Transverse colon (tissue), 4 donors: Measurements from ENCODE around the gene ZFP64. TPM values are rescaled to one million over a fixed set of nuclear protein-coding genes. Genes with fewer than 3 reads are reported as not detected.

Experiments used
- DNase-seq: peaks from one replicate; pipeline ENCODE4 v3.0.0-alpha.2; 2019
- H3K27ac ChIP-seq, 4 donors: fragments of 200-600 bp; sonication (generic); 2 replicates each; pipeline ENCODE4 v1.5.1; 2016 to 2018; ENCODE audit warnings: inconsistent platforms in 4 of 4
- H3K27me3 ChIP-seq: fragments of 200-600 bp; sonication (generic); 2 replicates; pipeline ENCODE4 v1.5.1; 2017; ENCODE audit warnings: inconsistent platforms
- H3K36me3 ChIP-seq, 4 donors: fragments of 200-600 bp; sonication (generic); 2 replicates each; pipeline ENCODE4 v1.5.1; 2017 to 2019; ENCODE audit warnings: inconsistent platforms in 4 of 4
- H3K4me1 ChIP-seq, 4 donors: fragments of 200-600 bp; sonication (generic); 2 replicates each; pipeline ENCODE4 v1.5.1; 2017 to 2020; ENCODE audit warnings: inconsistent platforms in 4 of 4
- H3K4me3 ChIP-seq, 4 donors: fragments of 200-600 bp; sonication (generic); 1 replicate in 1 of 4; 2 replicates in 3 of 4; pipeline versions ENCODE4 v1.5.1 to v1.6.1; 2017 to 2019; ENCODE audit warnings: inconsistent platforms in 4 of 4
- H3K9me3 ChIP-seq, 2 donors: fragments of 200-600 bp; sonication (generic); 2 replicates each; pipeline ENCODE4 v1.5.1; 2017 to 2019; ENCODE audit warnings: inconsistent platforms in 2 of 2
- CTCF ChIP-seq, 5 experiments: fragments of 200-600 bp in 3 of 5; fragments of 450-650 bp in 2 of 5; sonication (generic) in 3 of 5; IDR thresholded peaks; 1 replicate in 2 of 5; 2 replicates in 3 of 5; pipeline ENCODE4 v1.5.1; 2016 to 2017; ENCODE audit warnings: antibody characterized with exemption in 5 of 5, inconsistent platforms in 3 of 5, mild to moderate bottlenecking in 2 of 5, moderate library complexity in 1 of 5
- EP300 ChIP-seq: sonication (generic); formaldehyde crosslinking; IDR thresholded peaks from one replicate; pipeline ENCODE4 v1.6.1; 2017; ENCODE audit warnings: antibody characterized with exemption, low read depth
- POLR2A ChIP-seq: fragments of 450-650 bp; IDR thresholded peaks from one replicate; pipeline ENCODE4 v1.6.1; 2016; ENCODE audit warnings: antibody characterized with exemption, mild to moderate bottlenecking, moderate library complexity
- POLR2AphosphoS5 ChIP-seq, 3 donors: sonication (generic); formaldehyde crosslinking; IDR thresholded peaks; one replicate each; pipeline ENCODE4 v1.6.1; 2016; ENCODE audit warnings: antibody characterized with exemption in 3 of 3
- WGBS, 2 donors: methylation state at CpG; one replicate each; pipeline ENCODE4 v1.1.5; 2018; ENCODE audit warnings: low coverage in 1 of 2; 5-methylcytosine and 5-hydroxymethylcytosine counted together
- in situ Hi-C, 4 donors: fragments of 200-750 bp; cut with MboI; loops; one replicate each; pipeline versions ENCODE4 v1.15.0 to v1.15.1; 2017; ENCODE audit warnings: low sequenced_read_pairs in 3 of 4, low pct_ligation_motif_present in 1 of 4, low pct_unique_long_range_greater_than_20kb in 1 of 4
- intact Hi-C: fragments of 100-400 bp; cut with DNase I; formaldehyde crosslinking; loops from one replicate; pipeline ENCODE4 v1.15.1; 2023; ENCODE audit warnings: low total_unique reads
- total RNA-seq, 4 donors: library from RNA; depleted of rRNA; stranded (reverse); fragments of >200 nt; gene quantifications; one replicate each; pipeline ENCODE4 v1.1.0, GENCODE V29; 2016

The ZFP64 gene
- total RNA-seq, 4 donors from 2014 or later: 18.2 to 88.6 (median 22.7) TPM

GRCh38 chr20:52110456-52110855 lies 81.1 kb downstream of the ZFP64 start:
- DNase-seq: no peak
- H3K27me3 ChIP-seq: peaks cover 13% of the 10 kb centered on the region
- H3K4me3 ChIP-seq: no peak overlapping the region
- 88 to 100% methylated on average over 1 to 6 of the region's 6 CpGs for WGBS, 2 donors
- H3K9me3 ChIP-seq: no peaks in the 10 kb centered on the region
- intact Hi-C loops: no loop called here
- in situ Hi-C loops: loop anchor here in 1 of 4 donors (25.0 kb wide), 1 partner anchor 277 kb away; no protein-coding TSS in a partner anchor
- no peaks in the 10 kb centered on the region for H3K36me3 ChIP-seq
- TF ChIP-seq CTCF (IDR thresholded peaks at IDR 0.05): no peak
- no peak for TF ChIP-seq POLR2AphosphoS5 (IDR thresholded peaks at IDR 0.05)
- TF ChIP-seq POLR2A: no peak
- no peak for TF ChIP-seq EP300
- H3K4me1 ChIP-seq: peaks cover 5 to 7% (median 6%) of the 10 kb centered on the region in 4 donors
- no peak overlapping the region for H3K27ac ChIP-seq

- intact Hi-C loops: no loop called here
- no peak for DNase-seq
- H3K27me3 ChIP-seq: peaks cover 36% of the 10 kb centered on the region
- 0 to 15% methylated on average over 1 to 24 of the region's 47 CpGs for WGBS, 2 donors
- H3K9me3 ChIP-seq: no peaks in the 10 kb centered on the region
- peaks cover 12 to 25% (median 20%) of the 10 kb centered on the region in 4 donors for H3K4me1 ChIP-seq
- in situ Hi-C loops: loop anchor here in 1 of 4 donors (25.0 kb wide), 1 partner anchor 282 kb away; no protein-coding TSS in a partner anchor
- H3K36me3 ChIP-seq: no peaks in the 10 kb centered on the region
- H3K4me3 ChIP-seq: peak overlapping the region in 3 of 4 donors; percentile 5 to 47 (median 27)
- no peak for TF ChIP-seq POLR2A
- no peak for TF ChIP-seq EP300
- H3K27ac ChIP-seq: no peak overlapping the region
Measured at GRCh38 chr20:52105442-52106422, 85.8 kb downstream of the ZFP64 start.

DNA sequence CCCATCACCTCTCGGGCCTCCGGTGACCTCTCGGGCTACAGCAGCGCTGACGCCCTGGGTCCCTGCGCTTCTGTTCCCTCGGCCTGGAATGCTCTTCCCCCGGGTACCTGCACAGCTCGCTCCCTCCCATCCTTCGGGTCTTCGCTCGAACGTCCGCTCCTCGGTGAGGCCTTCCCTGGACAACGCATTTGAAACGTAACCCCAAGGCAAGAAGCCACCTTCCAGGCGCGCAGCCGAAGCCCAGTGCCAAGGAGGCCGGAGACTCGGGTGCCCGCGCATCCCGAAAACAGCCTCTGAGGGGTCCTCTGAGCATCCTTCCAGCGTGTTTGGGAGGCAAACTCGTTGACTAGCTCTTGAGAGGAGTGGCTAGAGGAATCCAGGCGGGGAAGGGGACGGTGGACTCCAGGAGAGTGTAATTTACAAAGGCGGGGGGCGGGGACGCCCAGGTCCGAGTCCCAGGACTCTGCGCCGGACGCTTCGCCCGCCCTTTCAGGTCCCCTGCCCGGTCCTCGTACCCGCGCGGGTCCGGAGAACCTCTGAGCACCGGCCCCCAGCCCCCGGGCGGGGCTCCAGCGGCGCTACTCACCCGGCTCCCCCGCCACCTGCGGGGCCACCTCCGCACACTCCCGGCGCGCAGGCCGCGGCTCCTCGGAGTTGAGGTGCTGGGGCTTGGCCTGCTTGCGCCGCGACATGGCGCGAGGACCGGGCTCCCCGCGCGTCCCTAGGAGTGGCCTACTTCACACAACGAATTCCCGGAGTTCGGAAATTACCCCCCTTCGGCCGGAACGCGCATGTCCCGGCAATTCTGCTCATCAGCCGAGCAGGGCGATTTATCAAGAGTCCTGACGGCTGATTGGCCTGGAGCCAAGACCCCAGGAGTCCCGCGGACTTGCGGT lies 86.8 kb downstream of the ZFP64 start:
- H3K27me3 ChIP-seq: peaks cover 36% of the 10 kb centered on the region
- peak overlapping the region in 3 of 4 donors; percentile 5 to 47 (median 27) for H3K4me3 ChIP-seq
- no peak for DNase-seq
- intact Hi-C loops (no loop called here), in situ Hi-C loops (loop anchor here in 1 of 4 donors (25.0 kb wide), 1 partner anchor 283 kb away; no protein-coding TSS in a partner anchor)
- peaks cover 12 to 25% (median 20%) of the 10 kb centered on the region in 4 donors for H3K4me1 ChIP-seq
- H3K36me3 ChIP-seq: no peaks in the 10 kb centered on the region
- H3K9me3 ChIP-seq: no peaks in the 10 kb centered on the region
- no peak for TF ChIP-seq POLR2AphosphoS5 (IDR thresholded peaks at IDR 0.05)
- TF ChIP-seq CTCF (IDR thresholded peaks at IDR 0.05): no peak
- WGBS, 2 donors: 4% methylated on average over 68 of the region's 82 CpGs; no CpG with 5 or more reads in 1 of the 2 donors
- no peak overlapping the region for H3K27ac ChIP-seq

DNA sequence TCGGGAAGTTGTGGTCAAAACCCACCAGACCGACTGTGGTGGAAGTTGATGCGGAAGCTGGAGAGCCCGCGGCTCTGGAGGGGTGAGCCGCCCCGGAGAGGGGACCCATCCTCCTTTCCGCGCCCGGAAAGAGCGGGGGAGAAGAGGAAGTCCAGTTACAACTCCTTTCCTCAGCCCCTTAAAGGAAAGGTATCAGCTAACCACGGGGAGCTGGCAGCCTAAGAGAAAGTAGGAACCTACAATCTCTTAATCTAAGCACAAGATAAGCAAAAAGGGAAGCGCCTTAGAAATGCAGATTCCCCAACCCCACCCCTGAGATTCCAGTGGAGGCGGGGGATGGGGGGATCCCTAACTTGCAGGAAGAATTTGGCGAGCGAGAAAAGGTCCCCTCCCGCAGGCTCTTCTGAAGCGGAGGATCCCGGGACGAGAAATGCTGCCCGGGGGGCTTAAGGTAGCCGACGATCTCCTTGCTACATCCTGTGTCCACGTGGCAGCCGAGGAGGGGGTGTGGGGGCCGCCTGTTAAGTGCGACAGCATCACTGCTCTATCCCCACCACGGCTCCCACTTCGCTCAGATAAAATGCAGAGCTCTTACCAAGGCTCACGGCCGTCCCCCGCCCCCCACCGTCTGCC lies 87.5 kb downstream of the ZFP64 start:
- Histone ChIP-seq H3K4me3 (peak overlapping the region in 2 of 4 donors; percentile 27 to 47), H3K36me3 (no peaks in the 10 kb centered on the region), H3K27me3 (peaks cover 36% of the 10 kb centered on the region), H3K9me3 (no peaks in the 10 kb centered on the region), H3K4me1 (peaks cover 12 to 25% (median 20%) of the 10 kb centered on the region in 4 donors), H3K27ac (no peak overlapping the region)
- 7 to 11% methylated on average over 3 to 31 of the region's 33 CpGs for WGBS, 2 donors
- in situ Hi-C loops: loop anchor here in 1 of 4 donors (25.0 kb wide), 1 partner anchor 283 kb away; no protein-coding TSS in a partner anchor
- TF ChIP-seq POLR2A: no peak
- TF ChIP-seq CTCF (IDR thresholded peaks at IDR 0.05): no peak
- no peak for TF ChIP-seq POLR2AphosphoS5 (IDR thresholded peaks at IDR 0.05)
- no peak for TF ChIP-seq EP300
- intact Hi-C loops: no loop called here
- DNase-seq: no peak
